ENCODE measurements around the gene ETAA1. TPM values are rescaled to one million over a fixed set of nuclear protein-coding genes. Genes with fewer than 3 reads are reported as not detected.

ETAA1 gene
- 18.5 TPM for polyA plus RNA-seq (2013, experiment 1 of 2)
- polyA plus RNA-seq (2013, experiment 2 of 2) = 20.2 TPM

DNA sequence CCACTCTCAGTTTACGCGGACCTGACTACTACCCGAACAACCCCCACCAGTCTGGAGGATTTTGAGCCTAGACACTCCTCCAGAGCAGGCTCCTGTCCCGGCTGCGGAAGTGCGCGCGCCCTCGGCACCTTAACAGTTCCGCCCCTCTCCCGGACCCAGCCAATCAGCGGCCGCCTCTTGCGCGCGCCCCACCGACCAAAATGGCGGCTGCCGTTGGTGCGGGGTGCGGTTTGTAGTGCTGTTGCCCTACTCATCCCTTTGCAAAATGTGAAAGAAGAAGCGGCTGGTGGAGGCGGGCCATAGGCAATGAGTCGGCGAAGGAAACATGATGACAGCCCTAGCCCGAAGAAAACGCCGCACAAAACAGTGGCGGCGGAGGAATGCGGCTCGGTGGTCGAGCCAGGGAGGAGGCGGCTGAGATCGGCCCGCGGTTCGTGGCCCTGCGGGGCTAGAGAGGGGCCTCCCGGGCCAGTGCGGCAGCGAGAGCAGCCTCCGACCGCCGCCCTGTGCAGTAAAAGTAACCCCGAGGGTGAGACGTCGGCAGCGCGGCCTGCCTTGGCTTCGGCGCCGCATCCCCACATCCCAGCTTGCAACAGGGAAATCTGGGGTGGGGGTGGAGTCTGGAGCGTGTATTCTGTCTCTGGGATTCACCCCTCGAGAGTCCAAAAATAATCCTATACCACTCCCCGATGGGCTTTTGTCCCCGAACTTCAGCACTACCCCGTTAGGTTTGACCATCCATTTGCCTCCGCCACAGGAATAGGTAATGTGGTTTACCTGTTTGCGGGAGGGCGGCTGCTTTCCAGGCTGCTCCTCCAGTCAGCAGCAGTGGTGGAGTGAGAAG is at the start of gene ETAA1:
ETAA1 (plus strand) TSS at position 191 of the 844 bp plus-strand sequence; CDS start at position 307, 116 bp downstream.
- Histone ChIP-seq H3K4me3 (ENCODE audit: low read length) (peak within 1 kb of the TSS; percentile 93), H3K9me3 (ENCODE audit: insufficient read depth, low read depth, low read length) (no peaks in the 10 kb centered on the region), H3K9ac (ENCODE audit: low read depth, low read length) (peak within 1 kb of the TSS; percentile 96), H3K27ac (ENCODE audit: low read depth, low read length) (peak within 1 kb of the TSS; percentile 94), H3K27me3 (ENCODE audit: insufficient read depth, low read length) (no peaks in the 10 kb centered on the region), H3K36me3 (ENCODE audit: insufficient read depth, low read length) (peaks cover 34% of the 10 kb centered on the region), H3K4me1 (ENCODE audit: insufficient read depth, low read length) (peaks cover 22% of the 10 kb centered on the region; the same call in 1 of the 2 replicates)
- 2% methylated on average over 59 of the region's 61 CpGs for whole genome bisulfite sequencing

- H3K9me3 ChIP-seq (ENCODE audit: insufficient read depth, low read depth, low read length) = no peaks in the 10 kb centered on the region
- no peak overlapping the region for H3K27ac ChIP-seq (ENCODE audit: low read depth, low read length)
- no peaks in the 10 kb centered on the region for H3K4me1 ChIP-seq (ENCODE audit: insufficient read depth, low read length)
- H3K9ac ChIP-seq (ENCODE audit: low read depth, low read length) = no peak overlapping the region
- no peaks in the 10 kb centered on the region for H3K36me3 ChIP-seq (ENCODE audit: insufficient read depth, low read length)
- no peaks in the 10 kb centered on the region for H3K27me3 ChIP-seq (ENCODE audit: insufficient read depth, low read length)
- H3K4me3 ChIP-seq (ENCODE audit: low read length) = no peak overlapping the region
Measured at GRCh38 chr2:67366832-67367412, 30.2 kb upstream of the ETAA1 start.

DNA sequence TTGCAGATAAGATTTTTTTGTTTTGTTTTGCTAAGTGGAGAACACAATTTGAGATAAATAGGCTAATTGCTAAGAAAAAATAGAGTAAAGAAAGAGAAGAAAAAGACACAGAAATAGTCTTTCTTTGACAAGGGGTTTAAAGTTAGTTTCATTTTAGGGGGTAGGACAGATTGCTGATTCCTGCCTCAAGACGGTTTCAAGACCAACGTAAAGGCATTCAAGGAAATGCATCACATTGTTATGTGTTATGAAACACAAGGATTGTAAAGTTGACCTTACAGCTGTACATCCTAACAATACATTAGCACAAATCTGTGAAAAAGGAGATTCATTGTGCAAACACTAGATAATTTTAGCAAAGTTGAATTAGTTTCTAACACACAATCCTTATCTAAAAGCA is 22.7 kb upstream of the ETAA1 start:
- no peaks in the 10 kb centered on the region for H3K9me3 ChIP-seq (ENCODE audit: insufficient read depth, low read depth, low read length)
- no peaks in the 10 kb centered on the region for H3K4me1 ChIP-seq (ENCODE audit: insufficient read depth, low read length)
- no peak overlapping the region for H3K27ac ChIP-seq (ENCODE audit: low read depth, low read length)
- H3K4me3 ChIP-seq (ENCODE audit: low read length) = no peak overlapping the region
- H3K36me3 ChIP-seq (ENCODE audit: insufficient read depth, low read length) = no peaks in the 10 kb centered on the region
- no peaks in the 10 kb centered on the region for H3K27me3 ChIP-seq (ENCODE audit: insufficient read depth, low read length)
- 90% methylated on average over 2 of the region's 2 CpGs for WGBS
- H3K9ac ChIP-seq (ENCODE audit: low read depth, low read length) = no peak overlapping the region

GRCh38 chr2:67374949-67375348 is 22.2 kb upstream of the ETAA1 start:
- Histone ChIP-seq H3K4me1 (ENCODE audit: insufficient read depth, low read length) (no peaks in the 10 kb centered on the region), H3K36me3 (ENCODE audit: insufficient read depth, low read length) (no peaks in the 10 kb centered on the region), H3K4me3 (ENCODE audit: low read length) (no peak overlapping the region), H3K27ac (ENCODE audit: low read depth, low read length) (no peak overlapping the region), H3K9ac (ENCODE audit: low read depth, low read length) (no peak overlapping the region), H3K9me3 (ENCODE audit: insufficient read depth, low read depth, low read length) (no peaks in the 10 kb centered on the region), H3K27me3 (ENCODE audit: insufficient read depth, low read length) (no peaks in the 10 kb centered on the region)
- 71% methylated on average over 1 of the region's 1 CpG for WGBS

DNA sequence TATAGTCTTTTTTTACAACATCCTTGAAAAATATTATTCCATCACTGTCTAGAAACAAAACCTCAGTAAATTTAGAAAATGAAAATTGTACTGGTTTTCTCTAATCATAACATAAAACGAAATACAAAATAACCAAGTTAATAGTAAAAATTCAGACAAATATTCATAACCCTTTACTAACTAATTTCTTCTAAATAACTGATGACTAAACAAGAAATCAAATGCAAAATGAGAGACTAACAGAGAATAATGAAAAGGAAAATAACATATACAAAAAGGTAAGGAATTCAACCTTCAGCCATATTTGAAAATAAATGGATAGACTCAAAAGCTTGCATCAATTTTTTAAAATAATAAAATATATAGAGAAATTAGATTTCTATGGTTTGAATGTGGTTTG is 18.6 kb upstream of the ETAA1 start:
- Histone ChIP-seq H3K36me3 (ENCODE audit: insufficient read depth, low read length) (no peaks in the 10 kb centered on the region), H3K27me3 (ENCODE audit: insufficient read depth, low read length) (no peaks in the 10 kb centered on the region), H3K4me1 (ENCODE audit: insufficient read depth, low read length) (no peaks in the 10 kb centered on the region), H3K4me3 (ENCODE audit: low read length) (no peak overlapping the region), H3K27ac (ENCODE audit: low read depth, low read length) (no peak overlapping the region), H3K9ac (ENCODE audit: low read depth, low read length) (no peak overlapping the region), H3K9me3 (ENCODE audit: insufficient read depth, low read depth, low read length) (no peaks in the 10 kb centered on the region)
- WGBS = 67% methylated on average over 1 of the region's 1 CpG

DNA sequence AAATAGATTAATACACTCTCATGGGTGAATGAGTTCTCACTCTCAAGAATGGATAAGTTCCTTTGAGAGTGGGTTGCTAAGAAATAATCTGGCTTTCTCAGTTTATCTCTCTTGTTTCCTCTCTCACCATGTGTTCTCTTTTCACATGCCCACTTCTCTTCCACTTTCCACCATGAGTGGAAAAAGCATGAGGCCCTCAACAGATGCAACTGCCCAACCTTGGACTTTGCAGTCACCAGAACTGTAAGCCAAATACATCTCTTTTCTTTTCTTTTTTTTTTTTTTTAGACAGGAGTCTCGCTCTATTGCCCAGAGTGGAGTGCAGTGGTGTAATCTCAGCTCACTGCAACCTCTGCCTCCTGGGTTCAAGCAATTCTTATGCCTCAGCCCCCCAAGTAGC is 18.1 kb upstream of the ETAA1 start:
- H3K4me1 ChIP-seq (ENCODE audit: insufficient read depth, low read length) = no peaks in the 10 kb centered on the region
- H3K4me3 ChIP-seq (ENCODE audit: low read length) = no peak overlapping the region
- H3K9me3 ChIP-seq (ENCODE audit: insufficient read depth, low read depth, low read length) = no peaks in the 10 kb centered on the region
- H3K36me3 ChIP-seq (ENCODE audit: insufficient read depth, low read length) = no peaks in the 10 kb centered on the region
- H3K9ac ChIP-seq (ENCODE audit: low read depth, low read length) = no peak overlapping the region
- H3K27ac ChIP-seq (ENCODE audit: low read depth, low read length) = no peak overlapping the region
- 100% methylated on average over 1 of the region's 1 CpG for WGBS
- no peaks in the 10 kb centered on the region for H3K27me3 ChIP-seq (ENCODE audit: insufficient read depth, low read length)

DNA sequence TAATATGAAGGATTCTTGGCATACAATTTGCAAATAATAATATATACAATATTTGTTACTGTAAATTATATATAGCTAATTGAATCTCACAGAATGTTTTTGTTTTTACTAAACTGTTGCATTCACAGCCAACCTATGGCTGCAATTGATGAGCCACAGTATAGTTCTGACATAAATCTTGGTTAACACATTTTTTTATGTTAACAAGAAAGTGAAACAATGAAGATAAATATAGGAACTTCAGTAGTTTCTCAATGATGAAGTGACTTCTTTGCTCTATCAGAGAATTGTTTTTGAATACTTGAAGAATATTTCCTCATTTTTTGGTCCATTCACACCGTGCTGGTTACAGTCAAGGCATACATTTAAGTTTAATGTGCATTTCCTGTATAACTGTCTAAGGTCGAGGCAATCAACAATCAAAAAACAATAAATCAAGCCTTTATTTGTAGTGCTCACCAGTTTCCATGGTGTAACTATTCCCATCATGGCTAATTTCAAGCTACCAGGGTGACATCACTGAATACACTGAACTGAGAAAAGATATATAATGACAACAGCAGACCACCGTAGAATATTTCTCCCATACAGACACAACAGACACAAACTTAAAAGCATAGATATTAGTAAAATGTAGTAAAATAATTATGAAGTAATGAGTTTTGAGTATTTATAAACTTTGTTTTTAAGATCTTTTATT is 12.9 kb upstream of the ETAA1 start:
- H3K27me3 ChIP-seq (ENCODE audit: insufficient read depth, low read length) = no peaks in the 10 kb centered on the region
- H3K36me3 ChIP-seq (ENCODE audit: insufficient read depth, low read length) = no peaks in the 10 kb centered on the region
- 100% methylated on average over 2 of the region's 3 CpGs for WGBS
- H3K4me3 ChIP-seq (ENCODE audit: low read length) = no peak overlapping the region
- H3K4me1 ChIP-seq (ENCODE audit: insufficient read depth, low read length) = peaks cover 11% of the 10 kb centered on the region
- no peak overlapping the region for H3K9ac ChIP-seq (ENCODE audit: low read depth, low read length)
- H3K9me3 ChIP-seq (ENCODE audit: insufficient read depth, low read depth, low read length) = no peaks in the 10 kb centered on the region
- no peak overlapping the region for H3K27ac ChIP-seq (ENCODE audit: low read depth, low read length)

- no peak overlapping the region for H3K9ac ChIP-seq (ENCODE audit: low read depth, low read length)
- 90% methylated on average over 1 of the region's 2 CpGs for WGBS
Measured at GRCh38 chr2:67388680-67389079, 8.5 kb upstream of the ETAA1 start.

GRCh38 chr2:67389286-67389685 is 7.8 kb upstream of the ETAA1 start:
- Histone ChIP-seq H3K4me3 (ENCODE audit: low read length) (no peak overlapping the region), H3K27ac (ENCODE audit: low read depth, low read length) (peak overlapping the region; percentile 77), H3K4me1 (ENCODE audit: insufficient read depth, low read length) (peaks cover 32% of the 10 kb centered on the region), H3K9me3 (ENCODE audit: insufficient read depth, low read depth, low read length) (no peaks in the 10 kb centered on the region), H3K9ac (ENCODE audit: low read depth, low read length) (peak overlapping the region; percentile 41; the same call in 1 of the 2 replicates), H3K27me3 (ENCODE audit: insufficient read depth, low read length) (no peaks in the 10 kb centered on the region), H3K36me3 (ENCODE audit: insufficient read depth, low read length) (no peaks in the 10 kb centered on the region)
- 84% methylated on average over 1 of the region's 2 CpGs for WGBS

More at GRCh38 chr2:67388680-67389079, 8.5 kb upstream of the ETAA1 start:
- Histone ChIP-seq H3K9me3 (ENCODE audit: insufficient read depth, low read depth, low read length) (no peaks in the 10 kb centered on the region), H3K36me3 (ENCODE audit: insufficient read depth, low read length) (no peaks in the 10 kb centered on the region), H3K27ac (ENCODE audit: low read depth, low read length) (peak overlapping the region; percentile 77), H3K27me3 (ENCODE audit: insufficient read depth, low read length) (no peaks in the 10 kb centered on the region), H3K4me1 (ENCODE audit: insufficient read depth, low read length) (peaks cover 28% of the 10 kb centered on the region), H3K4me3 (ENCODE audit: low read length) (no peak overlapping the region)

GRCh38 chr2:67389788-67390187 is 7.3 kb upstream of the ETAA1 start:
- no peaks in the 10 kb centered on the region for H3K9me3 ChIP-seq (ENCODE audit: insufficient read depth, low read depth, low read length)
- no peaks in the 10 kb centered on the region for H3K27me3 ChIP-seq (ENCODE audit: insufficient read depth, low read length)
- peaks cover 35% of the 10 kb centered on the region for H3K4me1 ChIP-seq (ENCODE audit: insufficient read depth, low read length)
- H3K27ac ChIP-seq (ENCODE audit: low read depth, low read length) = peak overlapping the region; percentile 34
- no peak overlapping the region for H3K4me3 ChIP-seq (ENCODE audit: low read length)
- H3K9ac ChIP-seq (ENCODE audit: low read depth, low read length) = peak overlapping the region; percentile 41; the same call in 1 of the 2 replicates
- H3K36me3 ChIP-seq (ENCODE audit: insufficient read depth, low read length) = no peaks in the 10 kb centered on the region

DNA sequence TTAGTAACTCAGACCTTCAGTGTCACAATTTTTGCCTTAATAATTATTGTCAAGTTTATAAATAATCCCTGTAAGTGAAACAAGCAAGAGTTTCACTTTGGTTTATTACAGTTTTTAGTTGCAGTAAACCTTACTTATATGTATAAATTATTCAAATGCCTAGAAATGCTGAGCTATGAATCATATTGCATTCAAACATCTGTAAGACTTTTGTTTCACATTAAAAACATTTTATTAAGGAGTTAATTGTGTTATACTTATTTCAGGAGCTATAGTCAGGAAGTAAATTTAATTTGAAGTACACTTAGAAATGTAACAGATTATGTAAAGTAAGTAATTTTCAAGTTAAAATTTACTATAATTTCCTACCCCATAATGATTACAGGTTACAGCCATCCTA is 3.9 kb upstream of the ETAA1 start:
- Histone ChIP-seq H3K4me3 (ENCODE audit: low read length) (no peak overlapping the region), H3K27ac (ENCODE audit: low read depth, low read length) (no peak overlapping the region), H3K36me3 (ENCODE audit: insufficient read depth, low read length) (no peaks in the 10 kb centered on the region), H3K27me3 (ENCODE audit: insufficient read depth, low read length) (no peaks in the 10 kb centered on the region), H3K4me1 (ENCODE audit: insufficient read depth, low read length) (peaks cover 37% of the 10 kb centered on the region), H3K9ac (ENCODE audit: low read depth, low read length) (no peak overlapping the region), H3K9me3 (ENCODE audit: insufficient read depth, low read depth, low read length) (no peaks in the 10 kb centered on the region)
